HG02610 (cell line): ENCODE results near the gene OR10H5.
"Not testable (repeated sequence)": the region's sequence is repeated elsewhere in the genome, so short reads cannot be mapped to it uniquely, and the experiment has no call there.

Source experiments
- ATAC-seq: cut with Tn5 transposase; IDR thresholded peaks from one replicate; pipeline ENCODE4 v1.9.1; 2021; ENCODE audit warnings: mild to moderate bottlenecking, moderate library complexity; ENCODE audit not compliant: unreplicated experiment

The OR10H5 gene

DNA sequence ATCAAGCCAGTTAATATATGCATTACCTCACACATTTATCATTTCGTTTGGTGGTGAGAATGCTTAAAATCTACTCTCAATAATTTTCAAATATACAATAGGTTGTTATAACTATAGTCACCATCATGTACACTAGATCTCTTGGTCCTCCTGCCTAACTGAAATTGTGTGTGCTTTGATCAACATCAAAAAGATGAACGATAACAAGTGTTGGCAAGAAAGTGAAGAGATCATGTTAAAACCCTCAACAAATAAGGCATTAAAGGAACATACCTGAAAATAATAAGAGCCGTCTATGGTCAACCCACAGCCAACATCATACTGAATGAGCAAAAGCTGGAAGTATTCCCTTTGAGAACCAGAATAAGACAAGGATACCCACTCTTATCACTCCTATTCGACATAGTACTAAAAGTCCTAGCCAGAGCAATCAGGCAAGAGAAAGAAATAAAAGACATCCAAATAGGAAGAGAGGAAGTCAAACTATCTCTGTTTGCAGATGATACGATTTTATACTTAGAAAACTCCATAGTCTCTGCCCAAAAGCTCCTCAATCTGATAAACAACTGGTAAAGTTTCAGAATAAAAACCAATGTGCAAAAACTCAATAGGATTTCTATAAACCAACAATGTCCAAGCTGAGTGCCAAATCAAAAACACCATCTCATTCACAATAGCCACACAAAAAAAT is 55.9 kb downstream of the OR10H5 start:
- ATAC-seq = no peak

DNA sequence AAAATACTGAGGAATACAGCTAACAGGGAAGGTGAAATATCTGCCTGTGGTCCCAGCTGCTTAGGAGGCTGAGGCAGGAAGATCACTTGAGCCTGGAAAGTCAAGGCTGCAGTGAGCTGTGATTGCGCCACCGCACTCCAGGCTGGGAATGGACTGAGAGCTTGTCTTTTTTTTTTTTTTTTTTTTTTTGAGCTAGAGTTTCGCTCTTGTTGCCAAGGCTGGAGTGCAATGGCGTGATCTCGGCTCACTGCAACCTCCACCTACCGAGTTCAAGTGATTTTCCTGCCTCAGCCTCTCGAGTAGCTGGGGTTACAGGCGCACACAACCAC is 56.4 kb downstream of the OR10H5 start:
- not testable (repeated sequence) for ATAC-seq

DNA sequence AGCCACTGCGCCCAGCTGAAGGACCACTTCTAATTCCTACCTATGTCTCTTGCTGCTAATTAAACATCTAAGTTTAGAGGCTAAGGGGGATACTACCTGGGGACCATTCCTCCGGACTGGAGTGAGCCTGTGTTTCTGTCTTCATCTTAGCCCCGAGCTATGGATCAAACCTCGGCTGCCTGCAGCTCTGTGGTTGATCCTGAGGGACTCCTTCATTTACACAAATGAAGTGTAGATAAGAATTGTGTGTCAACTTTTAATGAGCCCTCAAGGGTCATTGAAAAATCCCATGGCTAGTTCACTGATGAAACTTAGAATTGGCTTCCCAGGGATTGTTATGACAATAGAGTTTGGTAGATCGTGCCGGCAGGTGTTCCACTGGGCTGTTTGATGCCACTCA is 59.5 kb downstream of the OR10H5 start:
- ATAC-seq = no peak

DNA sequence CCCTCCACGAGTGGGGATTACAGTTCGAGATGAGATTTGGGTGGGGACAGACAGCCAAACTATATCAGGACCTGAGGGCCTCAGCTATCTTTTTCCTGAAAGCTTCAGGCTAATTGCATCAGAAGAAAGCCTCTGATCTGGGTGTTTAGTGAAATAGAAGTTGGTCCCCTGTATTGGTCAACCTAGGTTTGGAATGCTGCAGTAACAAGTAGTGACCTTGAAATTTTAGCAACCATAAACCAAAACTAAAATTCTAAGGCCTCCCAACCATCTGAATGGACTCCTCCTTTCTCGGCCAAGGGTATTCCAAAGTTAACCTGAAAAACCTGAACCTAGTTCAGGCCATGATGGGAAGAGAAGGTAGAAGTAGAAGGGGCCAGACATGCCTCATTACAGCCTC is 62.9 kb downstream of the OR10H5 start:
- no peak for ATAC-seq
